Activated T-cell treated with anti-CD3 and anti-CD28 coated beads, Interleukin-2, amount 50 U/mL, for 72 hours (primary cell): ENCODE results near the gene LRRFIP1. TPM values are rescaled to one million over a fixed set of nuclear protein-coding genes. Genes with fewer than 3 reads are reported as not detected.

Source experiments
- ATAC-seq, 2 donors: fragments of 150-1000 bp; cut with Tn5 transposase; replicated peaks in 1 of 2; 2 replicates each; pipeline ENCODE4 v1.10.0; 2021; ENCODE audit warnings: moderate library complexity in 2 of 2, mild to moderate bottlenecking in 1 of 2
- DNase-seq, 2 donors: peaks; one replicate each; pipeline ENCODE4 v3.0.0; 2021 to 2022; ENCODE audit warnings: mixed read lengths in 1 of 2
- H3K27ac Mint-ChIP-seq: one replicate; pipeline ENCODE4 v1.8.0; 2022; ENCODE audit warnings: mild to moderate bottlenecking, moderate library complexity, mixed read lengths
- H3K27me3 Mint-ChIP-seq: one replicate; pipeline ENCODE4 v1.8.0; 2022; ENCODE audit warnings: low read depth, mixed read lengths
- H3K36me3 Mint-ChIP-seq, 2 donors: one replicate each; pipeline ENCODE4 v1.8.0; 2022; ENCODE audit warnings: mixed read lengths in 2 of 2, mild to moderate bottlenecking in 1 of 2; ENCODE audit not compliant: insufficient read depth in 2 of 2
- H3K4me1 Mint-ChIP-seq: one replicate; pipeline ENCODE4 v1.8.0; 2022; ENCODE audit warnings: low read depth, mixed read lengths
- H3K4me3 Mint-ChIP-seq, 2 donors: one replicate each; pipeline ENCODE4 v1.8.0; 2022; ENCODE audit warnings: mild to moderate bottlenecking in 2 of 2, mixed read lengths in 2 of 2, moderate library complexity in 2 of 2
- H3K9me3 Mint-ChIP-seq, 2 donors: one replicate each; pipeline ENCODE4 v1.8.0; 2022; ENCODE audit warnings: mixed read lengths in 2 of 2
- total RNA-seq, 2 donors: library from RNA; stranded (reverse); gene quantifications; one replicate each; pipeline ENCODE4 v1.2.3, GENCODE V29; 2022

Gene LRRFIP1
- total RNA-seq, 2 donors from 2014 or later: 198 to 239 TPM

GRCh38 chr2:237798236-237799059, 171.1 kb downstream of the LRRFIP1 start, which contains the start of gene RBM44:
RBM44 (plus strand) TSS chr2:237798779; CDS start chr2:237813610, 14,831 bp downstream.
- DNase-seq (no peak), ATAC-seq (peak in 1 of 2 donors; percentile 5)
- H3K27me3 Mint-ChIP-seq: no peaks in the 10 kb centered on the region

GRCh38 chr2:237799060-237799428, 171.7 kb downstream of the LRRFIP1 start:
- ATAC-seq: no peak
- no peak overlapping the region for H3K27ac Mint-ChIP-seq
- H3K9me3 Mint-ChIP-seq: no peaks in the 10 kb centered on the region
- DNase-seq: no peak
- H3K4me1 Mint-ChIP-seq: no peaks in the 10 kb centered on the region
- no peak overlapping the region for H3K4me3 Mint-ChIP-seq
- peaks cover 0 to 4% of the 10 kb centered on the region in 2 donors for H3K36me3 Mint-ChIP-seq
- no peaks in the 10 kb centered on the region for H3K27me3 Mint-ChIP-seq

More at GRCh38 chr2:237798236-237799059, 171.1 kb downstream of the LRRFIP1 start, which contains the start of gene RBM44:
- Mint-ChIP-seq H3K9me3 (no peaks in the 10 kb centered on the region), H3K36me3 (peaks cover 0 to 4% of the 10 kb centered on the region in 2 donors), H3K27ac (no peak within 1 kb of the TSS), H3K4me1 (no peaks in the 10 kb centered on the region), H3K4me3 (no peak within 1 kb of the TSS)

- ATAC-seq: no peak
Observed at GRCh38 chr2:237801466-237801865, 174.1 kb downstream of the LRRFIP1 start.

GRCh38 chr2:237806334-237806733, 178.9 kb downstream of the LRRFIP1 start:
- ATAC-seq (no peak), DNase-seq (no peak)
- H3K4me1 Mint-ChIP-seq: no peaks in the 10 kb centered on the region
- H3K27me3 Mint-ChIP-seq: no peaks in the 10 kb centered on the region
- H3K4me3 Mint-ChIP-seq: no peak overlapping the region
- no peak overlapping the region for H3K27ac Mint-ChIP-seq
- no peaks in the 10 kb centered on the region for H3K36me3 Mint-ChIP-seq
- peaks cover 0 to 2% of the 10 kb centered on the region in 2 donors for H3K9me3 Mint-ChIP-seq

More at GRCh38 chr2:237801466-237801865, 174.1 kb downstream of the LRRFIP1 start:
- Mint-ChIP-seq H3K9me3 (no peaks in the 10 kb centered on the region), H3K4me3 (no peak overlapping the region), H3K27me3 (no peaks in the 10 kb centered on the region), H3K36me3 (peaks cover 0 to 4% of the 10 kb centered on the region in 2 donors), H3K27ac (no peak overlapping the region), H3K4me1 (no peaks in the 10 kb centered on the region)
- DNase-seq: no peak

- Mint-ChIP-seq H3K9me3 (no peaks in the 10 kb centered on the region), H3K36me3 (peaks cover 0 to 2% of the 10 kb centered on the region in 2 donors), H3K4me1 (peaks cover 36% of the 10 kb centered on the region), H3K27me3 (no peaks in the 10 kb centered on the region), H3K4me3 (peak overlapping the region; percentile 14 to 20), H3K27ac (peak overlapping the region; percentile 17)
- no peak for DNase-seq
- ATAC-seq: peak; percentile 92 to 93
Observed at GRCh38 chr2:237815637-237816036, 188.2 kb downstream of the LRRFIP1 start.

GRCh38 chr2:237816531-237816930, 189.1 kb downstream of the LRRFIP1 start:
- no peak for ATAC-seq
- Mint-ChIP-seq H3K36me3 (peaks cover 0 to 2% of the 10 kb centered on the region in 2 donors), H3K27ac (no peak overlapping the region), H3K9me3 (no peaks in the 10 kb centered on the region), H3K4me1 (peaks cover 36% of the 10 kb centered on the region), H3K27me3 (no peaks in the 10 kb centered on the region), H3K4me3 (no peak overlapping the region)
- DNase-seq: no peak

GRCh38 chr2:237818066-237818473, 190.7 kb downstream of the LRRFIP1 start:
- peak overlapping the region in 1 of 2 donors; percentile 14 for H3K4me3 Mint-ChIP-seq
- H3K27ac Mint-ChIP-seq: no peak overlapping the region
- H3K27me3 Mint-ChIP-seq: no peaks in the 10 kb centered on the region
- no peak for DNase-seq
- H3K9me3 Mint-ChIP-seq: no peaks in the 10 kb centered on the region
- peak; percentile 12 to 40 for ATAC-seq
- peaks cover 0 to 2% of the 10 kb centered on the region in 2 donors for H3K36me3 Mint-ChIP-seq
- H3K4me1 Mint-ChIP-seq: peaks cover 36% of the 10 kb centered on the region

- no peaks in the 10 kb centered on the region for H3K9me3 Mint-ChIP-seq
- peaks cover 0 to 2% of the 10 kb centered on the region in 2 donors for H3K36me3 Mint-ChIP-seq
- no peak overlapping the region for H3K27ac Mint-ChIP-seq
- H3K27me3 Mint-ChIP-seq: no peaks in the 10 kb centered on the region
- DNase-seq: no peak
- ATAC-seq: no peak
- H3K4me3 Mint-ChIP-seq: peak overlapping the region in 1 of 2 donors; percentile 4
- H3K4me1 Mint-ChIP-seq: peaks cover 36% of the 10 kb centered on the region
Observed at GRCh38 chr2:237819231-237819630, 191.8 kb downstream of the LRRFIP1 start.

- Mint-ChIP-seq H3K4me1 (peaks cover 31% of the 10 kb centered on the region), H3K36me3 (no peaks in the 10 kb centered on the region), H3K4me3 (no peak overlapping the region), H3K9me3 (no peaks in the 10 kb centered on the region), H3K27me3 (no peaks in the 10 kb centered on the region), H3K27ac (no peak overlapping the region)
- DNase-seq (no peak), ATAC-seq (no peak)
Observed at GRCh38 chr2:237820421-237820820, 193.0 kb downstream of the LRRFIP1 start.

GRCh38 chr2:237823544-237823943, 196.2 kb downstream of the LRRFIP1 start:
- no peak for ATAC-seq
- H3K27ac Mint-ChIP-seq: no peak overlapping the region
- H3K4me3 Mint-ChIP-seq: no peak overlapping the region
- DNase-seq: no peak
- no peaks in the 10 kb centered on the region for H3K36me3 Mint-ChIP-seq
- peaks cover 4% of the 10 kb centered on the region for H3K4me1 Mint-ChIP-seq
- H3K27me3 Mint-ChIP-seq: no peaks in the 10 kb centered on the region
- no peaks in the 10 kb centered on the region for H3K9me3 Mint-ChIP-seq

GRCh38 chr2:237824085-237824484, 196.7 kb downstream of the LRRFIP1 start:
- H3K27me3 Mint-ChIP-seq: no peaks in the 10 kb centered on the region
- peak in 1 of 2 donors; percentile 26 for ATAC-seq
- no peaks in the 10 kb centered on the region for H3K36me3 Mint-ChIP-seq
- H3K27ac Mint-ChIP-seq: no peak overlapping the region
- no peak overlapping the region for H3K4me3 Mint-ChIP-seq
- no peaks in the 10 kb centered on the region for H3K9me3 Mint-ChIP-seq
- peaks cover 2% of the 10 kb centered on the region for H3K4me1 Mint-ChIP-seq
- DNase-seq: no peak

GRCh38 chr2:237827421-237827987, 200.1 kb downstream of the LRRFIP1 start:
- ATAC-seq (no peak), DNase-seq (no peak)
- Mint-ChIP-seq H3K4me3 (no peak overlapping the region), H3K27ac (no peak overlapping the region), H3K9me3 (no peaks in the 10 kb centered on the region), H3K27me3 (no peaks in the 10 kb centered on the region), H3K36me3 (no peaks in the 10 kb centered on the region), H3K4me1 (no peaks in the 10 kb centered on the region)
